ENCODE measurements around the gene NDFIP2. TPM values are rescaled to one million over a fixed set of nuclear protein-coding genes. Genes with fewer than 3 reads are reported as not detected.

Gene NDFIP2
- total RNA-seq, 4 donors from 2014 or later: 21.8 to 47.8 (median 31.9) TPM

- intact Hi-C loops (cut with DNase I; ENCODE audit: low total_unique reads): no loop called here
- no peak for ATAC-seq
- no peaks in the 10 kb centered on the region for H3K36me3 ChIP-seq
- no peak overlapping the region for H3K27ac ChIP-seq
- no peaks in the 10 kb centered on the region for H3K27me3 ChIP-seq
- no peaks in the 10 kb centered on the region for H3K4me1 ChIP-seq
- H3K4me3 ChIP-seq: no peak overlapping the region
- no peak for DNase-seq
- in situ Hi-C loops (cut with MboI; ENCODE audit: low sequenced_read_pairs in 4 of 4): no loop called here
- TF ChIP-seq CTCF (IDR thresholded peaks at IDR 0.05 in 4 of 5, conservative IDR thresholded peaks at IDR 0.05 in 1 of 5) (no peak), POLR2A (IDR thresholded peaks at IDR 0.05) (no peak)
- H3K9me3 ChIP-seq: no peaks in the 10 kb centered on the region
Observed at GRCh38 chr13:79451500-79451962, 29.4 kb upstream of the NDFIP2 start.

GRCh38 chr13:79452239-79452913 lies 28.6 kb upstream of the NDFIP2 start:
- in situ Hi-C loops (cut with MboI; ENCODE audit: low sequenced_read_pairs in 4 of 4) (no loop called here), intact Hi-C loops (cut with DNase I; ENCODE audit: low total_unique reads) (no loop called here)
- Histone ChIP-seq H3K9me3 (no peaks in the 10 kb centered on the region), H3K4me1 (no peaks in the 10 kb centered on the region), H3K27me3 (no peaks in the 10 kb centered on the region), H3K27ac (no peak overlapping the region), H3K4me3 (no peak overlapping the region), H3K36me3 (no peaks in the 10 kb centered on the region)
- no peak for DNase-seq
- TF ChIP-seq POLR2A (IDR thresholded peaks at IDR 0.05) (no peak), CTCF (IDR thresholded peaks at IDR 0.05 in 4 of 5, conservative IDR thresholded peaks at IDR 0.05 in 1 of 5) (no peak)
- ATAC-seq: no peak

- Histone ChIP-seq H3K27me3 (no peaks in the 10 kb centered on the region), H3K36me3 (no peaks in the 10 kb centered on the region), H3K27ac (no peak overlapping the region), H3K4me3 (no peak overlapping the region), H3K4me1 (no peaks in the 10 kb centered on the region), H3K9me3 (no peaks in the 10 kb centered on the region)
- no peak for DNase-seq
- TF ChIP-seq CTCF (IDR thresholded peaks at IDR 0.05 in 4 of 5, conservative IDR thresholded peaks at IDR 0.05 in 1 of 5) (no peak), POLR2A (IDR thresholded peaks at IDR 0.05) (no peak)
- ATAC-seq: no peak
- in situ Hi-C loops (cut with MboI; ENCODE audit: low sequenced_read_pairs in 4 of 4) (no loop called here), intact Hi-C loops (cut with DNase I; ENCODE audit: low total_unique reads) (no loop called here)
Observed at GRCh38 chr13:79455331-79455730, 25.6 kb upstream of the NDFIP2 start.

GRCh38 chr13:79456051-79456450 lies 24.9 kb upstream of the NDFIP2 start:
- H3K4me3 ChIP-seq: no peak overlapping the region
- TF ChIP-seq CTCF (IDR thresholded peaks at IDR 0.05 in 4 of 5, conservative IDR thresholded peaks at IDR 0.05 in 1 of 5): no peak
- no peak for TF ChIP-seq POLR2A (IDR thresholded peaks at IDR 0.05)
- in situ Hi-C loops (cut with MboI; ENCODE audit: low sequenced_read_pairs in 4 of 4) (no loop called here), intact Hi-C loops (cut with DNase I; ENCODE audit: low total_unique reads) (no loop called here)
- H3K36me3 ChIP-seq: no peaks in the 10 kb centered on the region
- no peak overlapping the region for H3K27ac ChIP-seq
- no peaks in the 10 kb centered on the region for H3K27me3 ChIP-seq
- DNase-seq (no peak), ATAC-seq (no peak)
- no peaks in the 10 kb centered on the region for H3K9me3 ChIP-seq
- H3K4me1 ChIP-seq: no peaks in the 10 kb centered on the region
